Panc1 (cell line): ENCODE results near the gene SAMD4B. TPM values are rescaled to one million over a fixed set of nuclear protein-coding genes. Genes with fewer than 3 reads are reported as not detected.

Source experiments
- ATAC-seq: fragments of 200-7000 bp; cut with Tn5 transposase; 2 replicates; pipeline ENCODE4 v1.9.1; 2020; ENCODE audit warnings: mild to moderate bottlenecking, moderate library complexity
- BruUV-seq: library from RNA; stranded (reverse); fragments of 400-500 nt; replicated peaks from 2 replicates; lab custom pipeline; 2021; lab: Mats Ljungman, UMichigan
- CTCF ChIA-PET: fragments of 300-600 bp; sonication (Branson Sonifier 250); formaldehyde crosslinking; loops from one replicate; lab custom pipeline; 2022; ENCODE audit warnings: antibody characterized with exemption; lab: Charles Lee
- POLR2A ChIA-PET: fragments of 300-600 bp; sonication (Branson Sonifier 250); formaldehyde crosslinking; loops from one replicate; lab custom pipeline; 2022; ENCODE audit warnings: antibody characterized with exemption; lab: Charles Lee
- DNase-seq: peaks from one replicate; pipeline ENCODE4 v3.0.0-alpha.2; 2010; ENCODE audit warnings: low read depth, low spot score
- H3K27ac ChIP-seq: 2 replicates; pipeline ENCODE4 v1.5.1; 2011; ENCODE audit warnings: mild to moderate bottlenecking, low read length, inconsistent platforms
- H3K27me3 ChIP-seq: fragments of 200-500 bp; sonication (Bioruptor generic); 2 replicates; pipeline ENCODE4 v1.6.0; 2014; ENCODE audit warnings: low read length, inconsistent platforms; ENCODE audit not compliant: control insufficient read depth, insufficient read depth
- H3K36me3 ChIP-seq: fragments of 200-500 bp; sonication (Bioruptor generic); 2 replicates; pipeline ENCODE4 v1.5.1; 2014; ENCODE audit warnings: inconsistent platforms, mild to moderate bottlenecking, low read length, moderate library complexity; ENCODE audit not compliant: control insufficient read depth, insufficient read depth
- H3K4me1 ChIP-seq: 2 replicates; pipeline ENCODE4 v1.5.1; 2011; ENCODE audit warnings: inconsistent platforms, mild to moderate bottlenecking, low read length, moderate library complexity; ENCODE audit not compliant: control insufficient read depth, insufficient read depth
- H3K4me3 ChIP-seq, 2 experiments: 2 replicates each; pipeline ENCODE4 v1.5.1; 2011 to 2012; ENCODE audit warnings: low read depth in 2 of 2, low read length in 2 of 2, mild to moderate bottlenecking in 2 of 2, inconsistent platforms in 1 of 2, moderate library complexity in 1 of 2
- H3K9me3 ChIP-seq: fragments of 200-500 bp; sonication (Bioruptor generic); 2 replicates; pipeline ENCODE4 v1.5.1; 2014; ENCODE audit warnings: low read depth, mild to moderate bottlenecking, inconsistent platforms, low read length, moderate library complexity; ENCODE audit not compliant: control insufficient read depth, insufficient read depth
- POLR2AphosphoS5 ChIP-seq: IDR thresholded peaks from 2 replicates; pipeline ENCODE4 v1.6.1; 2012; ENCODE audit warnings: mild to moderate bottlenecking, low read depth, low read length, moderate library complexity
- SIN3A ChIP-seq: IDR thresholded peaks from 2 replicates; pipeline ENCODE4 v1.6.1; 2012; ENCODE audit warnings: low read depth, mild to moderate bottlenecking, low read length, moderate library complexity, borderline replicate concordance; ENCODE audit not compliant: insufficient read depth
- TCF7L2 ChIP-seq: IDR thresholded peaks from 2 replicates; pipeline ENCODE4 v1.6.1; 2011; ENCODE audit warnings: mild to moderate bottlenecking, low read depth, low read length, inconsistent platforms
- in situ Hi-C: cut with HindIII; loops from 2 replicates; pipeline ENCODE4 v1.10.0; 2016; ENCODE audit warnings: low sequenced_read_pairs, low pct_unique_long_range_greater_than_20kb
- intact Hi-C: fragments of 100-400 bp; cut with micrococcal nuclease; formaldehyde crosslinking; loops from one replicate; pipeline ENCODE4 v1.10.0; 2022; ENCODE audit not compliant: unreplicated experiment
- total RNA-seq: library from RNA; stranded (reverse); gene quantifications from one replicate; pipeline ENCODE4 v1.2.1, GENCODE V29; 2021; ENCODE audit not compliant: unreplicated experiment
- TF ChIP-seq, protein P1 (sequence below): fragments of 450-650 bp; IDR thresholded peaks from 2 replicates; pipeline ENCODE4 v1.5.1; 2017; ENCODE audit warnings: mild to moderate bottlenecking
- TF ChIP-seq, protein P2 (sequence below), 2 experiments: IDR thresholded peaks; 2 replicates each; pipeline ENCODE4 v1.6.1; 2011 to 2012; ENCODE audit warnings: low read depth in 2 of 2, control low read depth in 1 of 2, low read length in 1 of 2, mild to moderate bottlenecking in 1 of 2, moderate library complexity in 1 of 2; ENCODE audit not compliant: insufficient read depth in 1 of 2

SAMD4B gene
- total RNA-seq, 1 experiment from 2014 or later, result 1,339 TPM

DNA sequence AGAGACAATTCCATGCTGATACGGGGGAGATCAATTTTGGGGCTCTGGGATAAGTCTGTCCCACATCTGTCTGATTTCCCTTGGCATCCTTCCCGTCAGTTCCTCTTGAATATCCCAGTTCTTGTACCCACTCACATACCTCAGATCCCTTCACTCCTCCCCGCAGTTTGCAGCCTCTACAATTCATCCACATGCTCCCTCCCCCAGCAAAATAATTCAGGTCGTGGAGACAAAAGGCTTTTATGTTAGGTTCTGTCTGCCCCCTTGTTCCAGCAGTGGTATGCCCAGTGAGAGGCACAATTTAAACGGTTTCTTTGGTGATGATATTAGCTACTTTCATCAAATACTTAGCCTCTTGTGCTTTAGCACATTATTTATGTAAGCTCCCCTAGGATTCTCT, 83.9 kb downstream of the SAMD4B start:
- ChIA-PET POLR2A (interaction anchor here (0.6 to 5.3 kb wide), 15 partner anchors 9 to 344 kb away, joined by 3 to 230 read pairs (median 12); partner anchors contain the start of genes MED29, PAF1, PLEKHG2 and RPS16), CTCF (interaction anchor here (0.6 to 7.9 kb wide), 10 partner anchors 9 to 281 kb away, joined by 3 to 147 read pairs (median 6); partner anchors contain the start of genes PLEKHG2, RPS16, SAMD4B and TIMM50)
- no peak for ATAC-seq
- no peak overlapping the region for H3K4me3 ChIP-seq
- in situ Hi-C loops (loop anchor here (5.0 kb wide), 2 partner anchors 34 to 76 kb away; partner anchors contain the start of genes MED29 and PAF1), intact Hi-C loops (loop anchor here (5.0 kb wide), 1 partner anchor 394 kb away; the partner anchor contains the start of gene FBXO27)
- peaks cover 51% of the 10 kb centered on the region for H3K4me1 ChIP-seq
- no peaks in the 10 kb centered on the region for H3K9me3 ChIP-seq
- peak overlapping the region; percentile 48 for H3K27ac ChIP-seq
- no peak for TF ChIP-seq SIN3A
- TF ChIP-seq POLR2AphosphoS5, result no peak
- peaks cover 24% of the 10 kb centered on the region for H3K36me3 ChIP-seq
- no peaks in the 10 kb centered on the region for H3K27me3 ChIP-seq
- DNase-seq, result peak; percentile 83
- BruUV-seq, result no TSS peak

DNA sequence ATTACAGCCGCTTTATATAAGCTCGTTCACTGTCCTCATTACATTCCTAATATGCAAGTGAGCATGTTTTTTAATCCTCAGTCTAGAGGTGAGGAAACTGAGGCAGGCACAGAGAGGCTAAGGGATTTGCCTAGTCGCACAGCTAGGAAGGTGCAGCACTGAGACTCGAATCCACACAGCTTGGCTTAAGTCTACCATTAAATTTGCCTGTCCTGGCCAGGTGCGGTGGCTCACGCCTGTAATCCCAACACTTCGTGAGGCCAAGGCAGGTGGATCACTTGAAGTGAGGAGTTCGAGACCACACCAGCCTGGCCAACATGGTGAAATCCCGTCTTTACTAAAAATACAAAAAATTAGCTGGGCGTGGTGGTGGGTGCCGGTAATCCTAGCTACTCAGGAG, 85.5 kb downstream of the SAMD4B start:
- CTCF ChIA-PET, result interaction anchor here (0.5 to 7.9 kb wide), 15 partner anchors 9 to 407 kb away, joined by 3 to 147 read pairs (median 9); partner anchors contain the start of genes DYRK1B, EID2B, PLEKHG2 and SAMD4B

More for the DNA sequence above, 85.5 kb downstream of the SAMD4B start:
- ATAC-seq (no peak), DNase-seq (no peak)
- POLR2A ChIA-PET, result interaction anchor here (0.6 to 5.3 kb wide), 16 partner anchors 8 to 679 kb away, joined by 3 to 230 read pairs (median 12); partner anchors contain the start of genes DYRK1B, MED29, PAF1 and PLEKHG2
- H3K4me3 ChIP-seq, result no peak overlapping the region
- peaks cover 24% of the 10 kb centered on the region for H3K36me3 ChIP-seq
- peaks cover 67% of the 10 kb centered on the region for H3K4me1 ChIP-seq
- H3K9me3 ChIP-seq, result no peaks in the 10 kb centered on the region
- TF ChIP-seq SIN3A, result no peak
- no peak for TF ChIP-seq POLR2AphosphoS5
- TF ChIP-seq, protein P1, sequence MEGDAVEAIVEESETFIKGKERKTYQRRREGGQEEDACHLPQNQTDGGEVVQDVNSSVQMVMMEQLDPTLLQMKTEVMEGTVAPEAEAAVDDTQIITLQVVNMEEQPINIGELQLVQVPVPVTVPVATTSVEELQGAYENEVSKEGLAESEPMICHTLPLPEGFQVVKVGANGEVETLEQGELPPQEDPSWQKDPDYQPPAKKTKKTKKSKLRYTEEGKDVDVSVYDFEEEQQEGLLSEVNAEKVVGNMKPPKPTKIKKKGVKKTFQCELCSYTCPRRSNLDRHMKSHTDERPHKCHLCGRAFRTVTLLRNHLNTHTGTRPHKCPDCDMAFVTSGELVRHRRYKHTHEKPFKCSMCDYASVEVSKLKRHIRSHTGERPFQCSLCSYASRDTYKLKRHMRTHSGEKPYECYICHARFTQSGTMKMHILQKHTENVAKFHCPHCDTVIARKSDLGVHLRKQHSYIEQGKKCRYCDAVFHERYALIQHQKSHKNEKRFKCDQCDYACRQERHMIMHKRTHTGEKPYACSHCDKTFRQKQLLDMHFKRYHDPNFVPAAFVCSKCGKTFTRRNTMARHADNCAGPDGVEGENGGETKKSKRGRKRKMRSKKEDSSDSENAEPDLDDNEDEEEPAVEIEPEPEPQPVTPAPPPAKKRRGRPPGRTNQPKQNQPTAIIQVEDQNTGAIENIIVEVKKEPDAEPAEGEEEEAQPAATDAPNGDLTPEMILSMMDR, result no peak
- TF ChIP-seq TCF7L2, result no peak
- TF ChIP-seq, protein P2, sequence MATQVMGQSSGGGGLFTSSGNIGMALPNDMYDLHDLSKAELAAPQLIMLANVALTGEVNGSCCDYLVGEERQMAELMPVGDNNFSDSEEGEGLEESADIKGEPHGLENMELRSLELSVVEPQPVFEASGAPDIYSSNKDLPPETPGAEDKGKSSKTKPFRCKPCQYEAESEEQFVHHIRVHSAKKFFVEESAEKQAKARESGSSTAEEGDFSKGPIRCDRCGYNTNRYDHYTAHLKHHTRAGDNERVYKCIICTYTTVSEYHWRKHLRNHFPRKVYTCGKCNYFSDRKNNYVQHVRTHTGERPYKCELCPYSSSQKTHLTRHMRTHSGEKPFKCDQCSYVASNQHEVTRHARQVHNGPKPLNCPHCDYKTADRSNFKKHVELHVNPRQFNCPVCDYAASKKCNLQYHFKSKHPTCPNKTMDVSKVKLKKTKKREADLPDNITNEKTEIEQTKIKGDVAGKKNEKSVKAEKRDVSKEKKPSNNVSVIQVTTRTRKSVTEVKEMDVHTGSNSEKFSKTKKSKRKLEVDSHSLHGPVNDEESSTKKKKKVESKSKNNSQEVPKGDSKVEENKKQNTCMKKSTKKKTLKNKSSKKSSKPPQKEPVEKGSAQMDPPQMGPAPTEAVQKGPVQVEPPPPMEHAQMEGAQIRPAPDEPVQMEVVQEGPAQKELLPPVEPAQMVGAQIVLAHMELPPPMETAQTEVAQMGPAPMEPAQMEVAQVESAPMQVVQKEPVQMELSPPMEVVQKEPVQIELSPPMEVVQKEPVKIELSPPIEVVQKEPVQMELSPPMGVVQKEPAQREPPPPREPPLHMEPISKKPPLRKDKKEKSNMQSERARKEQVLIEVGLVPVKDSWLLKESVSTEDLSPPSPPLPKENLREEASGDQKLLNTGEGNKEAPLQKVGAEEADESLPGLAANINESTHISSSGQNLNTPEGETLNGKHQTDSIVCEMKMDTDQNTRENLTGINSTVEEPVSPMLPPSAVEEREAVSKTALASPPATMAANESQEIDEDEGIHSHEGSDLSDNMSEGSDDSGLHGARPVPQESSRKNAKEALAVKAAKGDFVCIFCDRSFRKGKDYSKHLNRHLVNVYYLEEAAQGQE (IDR thresholded peaks at IDR 0.05; ENCODE audit: insufficient read depth in 1 of 2, low read depth in 2 of 2, low read length in 1 of 2), result no peak
- in situ Hi-C loops (loop anchor here (5.0 kb wide), 2 partner anchors 35 to 75 kb away; partner anchors contain the start of genes MED29 and PAF1), intact Hi-C loops (loop anchor here (5.0 kb wide), 1 partner anchor 395 kb away; the partner anchor contains the start of gene FBXO27)
- no TSS peak for BruUV-seq
- no peaks in the 10 kb centered on the region for H3K27me3 ChIP-seq
- peak overlapping the region; percentile 86 for H3K27ac ChIP-seq
